Tibial nerve (tissue), 4 donors: ENCODE data around the gene ISOC2.

Experiments
- CTCF ChIP-seq, 5 experiments: fragments of 200-600 bp in 3 of 5; fragments of 450-650 bp in 2 of 5; sonication (generic) in 3 of 5; IDR thresholded peaks; one replicate each; pipeline ENCODE4 v1.5.1; 2016 to 2019; ENCODE audit warnings: antibody characterized with exemption in 5 of 5, mild to moderate bottlenecking in 3 of 5, moderate library complexity in 2 of 5
- EP300 ChIP-seq, 2 donors: sonication (generic); formaldehyde crosslinking; IDR thresholded peaks; one replicate each; pipeline ENCODE4 v1.6.1; 2017; ENCODE audit warnings: antibody characterized with exemption in 2 of 2, mild to moderate bottlenecking in 1 of 2
- POLR2A ChIP-seq, 2 donors: fragments of 450-650 bp; IDR thresholded peaks; one replicate each; pipeline ENCODE4 v1.6.1; 2017; ENCODE audit warnings: antibody characterized with exemption in 2 of 2, mild to moderate bottlenecking in 2 of 2, moderate library complexity in 2 of 2

- TF ChIP-seq CTCF (IDR thresholded peaks at IDR 0.05) (no peak), EP300 (IDR thresholded peaks at IDR 0.05) (no peak), POLR2A (IDR thresholded peaks at IDR 0.05) (no peak)
Measured at GRCh38 chr19:55481794-55482155, 20.3 kb upstream of the ISOC2 start.
